Heart left ventricle (tissue), 16 donors: ENCODE measurements around the gene PGF. TPM values are rescaled to one million over a fixed set of nuclear protein-coding genes. Genes with fewer than 3 reads are reported as not detected.

Experiments used
- ATAC-seq, 4 donors: fragments of 200-7000 bp; cut with Tn5 transposase; one replicate each; pipeline ENCODE4 v1.9.1; 2020 to 2022; ENCODE audit warnings: moderate library complexity in 4 of 4, mild to moderate bottlenecking in 3 of 4, moderate number of reproducible peaks in 1 of 4
- DNase-seq, 5 donors: peaks; one replicate each; pipeline ENCODE4 v3.0.0-alpha.2; 2020
- H3K27ac ChIP-seq, 12 donors: fragments of 200-600 bp; sonication (generic) in 4 of 12; one replicate each; pipeline versions ENCODE4 v1.5.0 to v1.8.0; 2016 to 2022; ENCODE audit warnings: mild to moderate bottlenecking in 2 of 12
- H3K27me3 ChIP-seq, 9 donors: fragments of 200-600 bp; sonication (generic) in 2 of 9; one replicate each; pipeline versions ENCODE4 v1.5.1 to v1.8.0; 2016 to 2022; ENCODE audit warnings: mild to moderate bottlenecking in 3 of 9
- H3K36me3 ChIP-seq, 9 donors: fragments of 200-600 bp; sonication (generic) in 2 of 9; one replicate each; pipeline versions ENCODE4 v1.5.0 to v1.8.0; 2018 to 2022; ENCODE audit warnings: mild to moderate bottlenecking in 2 of 9
- H3K4me1 ChIP-seq, 12 donors: fragments of 200-600 bp; sonication (generic) in 4 of 12; one replicate each; pipeline versions ENCODE4 v1.5.0 to v1.8.0; 2016 to 2022; ENCODE audit warnings: mild to moderate bottlenecking in 3 of 12
- H3K4me3 ChIP-seq, 12 donors: fragments of 200-600 bp; sonication (generic) in 4 of 12; one replicate each; pipeline versions ENCODE4 v1.5.0 to v1.8.0; 2017 to 2022; ENCODE audit warnings: mild to moderate bottlenecking in 9 of 12, moderate library complexity in 4 of 12
- H3K9me3 ChIP-seq, 12 donors: fragments of 200-600 bp; sonication (generic) in 4 of 12; one replicate each; pipeline versions ENCODE4 v1.5.0 to v1.8.0; 2016 to 2022; ENCODE audit warnings: mild to moderate bottlenecking in 1 of 12
- POLR2A ChIP-seq, 2 donors: fragments of 450-650 bp; IDR thresholded peaks; one replicate each; pipeline ENCODE4 v1.6.1; 2017; ENCODE audit warnings: antibody characterized with exemption in 2 of 2, mild to moderate bottlenecking in 2 of 2, moderate library complexity in 2 of 2
- WGBS, 4 donors: extraction: QIAGEN DNeasy Blood & Tissue Kit in 2 of 4; methylation state at CpG; one replicate each; pipeline versions ENCODE4 v1.1.5 to v1.1.7; 2013 to 2018; 5-methylcytosine and 5-hydroxymethylcytosine counted together
- intact Hi-C, 10 donors: fragments of 100-400 bp; cut with DNase I; formaldehyde crosslinking; loops; one replicate each; pipeline versions ENCODE4 v1.11.1 to v1.14.2; 2022
- polyA plus RNA-seq, 2 donors: library from polyadenylated mRNA; stranded (reverse); fragments of 200-250 nt; gene quantifications; one replicate each; pipeline ENCODE4 v1.2.3, GENCODE V29; 2013
- total RNA-seq, 9 donors: library from RNA; depleted of rRNA in 2 of 9; stranded (reverse); fragments of >200 nt in 2 of 9; fragmentation: NEBNext Ultra II Directional in 3 of 9; extraction: Animal tissue kit (Norgen Biotek cat#: 25700) in 3 of 9; gene quantifications; one replicate each; pipeline versions ENCODE4 v1.1.0 to v1.2.4, GENCODE V29; 2016 to 2023
- TF ChIP-seq, protein P1 (sequence below), 12 donors: fragments of 200-600 bp; sonication (generic) in 4 of 12; IDR thresholded peaks; one replicate each; pipeline versions ENCODE4 v1.5.0 to v1.8.0; 2018 to 2022; ENCODE audit warnings: antibody characterized with exemption in 12 of 12, mild to moderate bottlenecking in 5 of 12
- donor health status: ischemic (EF 13 %, LVEDD 7.1; RV severe dilation, severe dysfunction).
- donor health status: healthy with polysubstance abuse.
- donor health status: DM: no; HTN: yes; CAD: no.
- donor health status: DM: no; HTN: no; CAD: no.
- donor health status: ischemic (EF 25% LVEDD 6.9; RV normal size, moderate dysfunction).
- donor health status: ischemic (EF 25% LVEDD 5.7; RV mildly dilated, moderate dysfunction).
- donor health status: healthy.
- donor health status: DM: yes; HTN: yes; CAD: no.
- donor health status: ischemic (EF 35%, LVEDD 5.7; RV mildly dilated, moderate dysfunction).
- donor health status: nonischemic (EF 11% LVEDD 7.7; RV severe dilation, severe dysfunction).
- donor health status: DM: yes; HTN: yes; CAD: no.
- donor health status: PGD.
- donor health status: ischemic (EF 29% LVEDD 5.4; RV normal size, mild dysfunction).
- donor health status: nonischemic (EF 23%, LVEDD 6.1; RV moderate dilation, normal function).

The PGF gene
- total and polyA plus RNA-seq, 11 donors, result 4.1 to 30.4 (median 5.9) TPM

DNA sequence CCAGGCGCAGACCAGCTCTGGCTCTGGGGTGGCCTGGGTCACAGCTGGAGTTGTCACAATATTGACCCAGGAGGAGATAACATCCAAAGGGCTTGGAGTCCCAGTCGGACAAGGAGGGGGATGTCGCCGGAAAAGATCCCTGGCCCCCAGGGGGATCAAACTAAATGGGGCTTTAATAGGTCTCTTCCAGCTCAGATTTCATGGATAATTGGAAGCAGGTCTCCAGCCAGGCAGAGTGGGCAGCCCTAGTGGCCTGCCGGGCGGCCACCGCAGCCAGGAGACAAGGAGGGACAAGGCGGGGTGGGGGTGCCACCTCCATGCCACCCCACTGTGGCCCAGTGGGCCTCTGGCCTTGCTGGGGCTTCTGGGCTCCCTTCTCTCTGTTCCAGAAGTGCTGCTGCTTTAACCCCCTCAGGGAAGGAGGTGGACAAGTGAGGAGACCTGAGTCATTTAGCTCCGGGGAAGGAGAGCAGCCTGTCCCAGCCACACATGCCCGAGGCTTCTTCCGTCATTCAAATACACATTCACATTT lies 23.1 kb upstream of the PGF start:
- TF ChIP-seq, protein P1, sequence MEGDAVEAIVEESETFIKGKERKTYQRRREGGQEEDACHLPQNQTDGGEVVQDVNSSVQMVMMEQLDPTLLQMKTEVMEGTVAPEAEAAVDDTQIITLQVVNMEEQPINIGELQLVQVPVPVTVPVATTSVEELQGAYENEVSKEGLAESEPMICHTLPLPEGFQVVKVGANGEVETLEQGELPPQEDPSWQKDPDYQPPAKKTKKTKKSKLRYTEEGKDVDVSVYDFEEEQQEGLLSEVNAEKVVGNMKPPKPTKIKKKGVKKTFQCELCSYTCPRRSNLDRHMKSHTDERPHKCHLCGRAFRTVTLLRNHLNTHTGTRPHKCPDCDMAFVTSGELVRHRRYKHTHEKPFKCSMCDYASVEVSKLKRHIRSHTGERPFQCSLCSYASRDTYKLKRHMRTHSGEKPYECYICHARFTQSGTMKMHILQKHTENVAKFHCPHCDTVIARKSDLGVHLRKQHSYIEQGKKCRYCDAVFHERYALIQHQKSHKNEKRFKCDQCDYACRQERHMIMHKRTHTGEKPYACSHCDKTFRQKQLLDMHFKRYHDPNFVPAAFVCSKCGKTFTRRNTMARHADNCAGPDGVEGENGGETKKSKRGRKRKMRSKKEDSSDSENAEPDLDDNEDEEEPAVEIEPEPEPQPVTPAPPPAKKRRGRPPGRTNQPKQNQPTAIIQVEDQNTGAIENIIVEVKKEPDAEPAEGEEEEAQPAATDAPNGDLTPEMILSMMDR (IDR thresholded peaks at IDR 0.05), result no peak
- TF ChIP-seq POLR2A (IDR thresholded peaks at IDR 0.05), result no peak
- no peaks in the 10 kb centered on the region for H3K9me3 ChIP-seq
- H3K27me3 ChIP-seq, result no peaks in the 10 kb centered on the region
- intact Hi-C loops, result no loop called here
- WGBS, 4 donors, result 74 to 80% (median 79%) methylated on average over 11 of the region's 11 CpGs
- ATAC-seq, result no peak
- DNase-seq, result peak in 1 of 5 donors; percentile 26
- H3K36me3 ChIP-seq, result no peaks in the 10 kb centered on the region
- peak overlapping the region in 1 of 12 donors; percentile 34 for H3K27ac ChIP-seq
- H3K4me1 ChIP-seq, result peaks cover 6 to 73% (median 35%) of the 10 kb centered on the region in 12 donors
- H3K4me3 ChIP-seq, result no peak overlapping the region

DNA sequence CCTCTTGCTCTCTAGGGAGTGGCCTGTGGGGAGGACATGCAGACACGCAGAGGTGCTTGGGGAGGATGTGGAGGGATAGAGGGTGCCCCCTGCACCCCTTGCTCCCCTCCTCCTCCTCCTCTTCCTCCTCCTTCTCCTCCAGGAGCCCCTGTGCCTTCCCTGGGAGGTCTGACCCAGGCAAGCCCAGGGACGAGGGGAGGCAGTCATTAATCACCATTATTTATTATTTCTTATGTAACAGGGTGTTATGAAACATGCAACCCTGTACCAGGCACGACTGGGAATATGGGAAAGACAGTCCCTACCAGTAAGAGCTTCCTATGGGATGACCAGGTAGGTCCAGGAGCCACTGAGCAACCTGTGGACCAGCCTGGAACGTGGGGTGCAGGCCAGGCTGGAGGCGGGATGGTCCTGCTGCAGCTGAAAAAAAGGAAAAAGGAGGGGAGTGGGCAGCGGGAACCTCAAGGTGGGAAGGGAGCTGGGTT lies 22.5 kb upstream of the PGF start:
- DNase-seq (no peak), ATAC-seq (no peak)
- TF ChIP-seq, protein P1 (IDR thresholded peaks at IDR 0.05), result no peak
- TF ChIP-seq POLR2A (IDR thresholded peaks at IDR 0.05), result no peak
- Histone ChIP-seq H3K27me3 (no peaks in the 10 kb centered on the region), H3K27ac (peak overlapping the region in 1 of 12 donors; percentile 14), H3K36me3 (no peaks in the 10 kb centered on the region), H3K9me3 (no peaks in the 10 kb centered on the region), H3K4me1 (peaks cover 7 to 79% (median 41%) of the 10 kb centered on the region in 12 donors), H3K4me3 (no peak overlapping the region)
- intact Hi-C loops, result loop anchor here in 1 of 10 donors (1.0 kb wide), 1 partner anchor 37 kb away; no protein-coding TSS in a partner anchor
- 69 to 74% (median 72%) methylated on average over 6 of the region's 6 CpGs for WGBS, 4 donors

DNA sequence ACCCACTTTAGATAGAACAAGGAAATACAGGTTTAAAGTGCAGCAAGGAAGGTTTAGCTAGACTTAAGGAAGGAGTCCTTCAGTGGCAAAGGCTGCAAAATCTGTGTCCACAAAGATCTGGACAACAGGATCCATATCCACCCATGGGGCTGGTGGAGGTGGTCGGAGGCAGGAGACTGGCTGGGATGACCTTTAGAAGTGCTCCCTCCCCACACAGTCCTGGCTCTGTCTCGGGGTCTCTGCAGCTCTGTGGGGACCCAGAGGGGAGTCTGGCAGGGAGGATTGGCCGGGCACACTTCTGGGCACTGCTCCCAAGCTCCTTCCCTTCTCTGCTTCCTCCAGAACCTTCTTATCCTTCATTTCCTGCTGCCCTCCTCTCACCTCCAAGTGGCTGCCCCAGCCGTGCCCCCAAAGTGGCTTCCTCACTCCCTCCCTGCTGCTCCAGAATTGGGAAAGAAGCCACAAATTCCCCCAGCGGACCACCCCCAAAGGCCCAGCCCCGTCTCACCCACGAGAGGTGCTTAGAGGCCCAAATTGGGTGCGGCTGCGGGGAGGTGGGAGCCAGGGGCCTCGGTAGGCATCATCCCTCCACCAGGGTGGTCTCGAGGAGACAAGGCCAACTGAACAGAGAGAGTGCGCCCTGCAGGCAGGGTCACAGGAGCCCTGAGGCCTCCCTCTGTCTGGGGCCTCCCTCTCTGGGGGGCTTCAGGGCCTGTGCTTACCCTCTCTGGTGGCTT lies 21.9 kb upstream of the PGF start:
- Histone ChIP-seq H3K9me3 (no peaks in the 10 kb centered on the region), H3K4me1 (peaks cover 7 to 80% (median 44%) of the 10 kb centered on the region in 12 donors), H3K27me3 (no peaks in the 10 kb centered on the region), H3K27ac (peak overlapping the region in 1 of 12 donors; percentile 14), H3K4me3 (no peak overlapping the region), H3K36me3 (no peaks in the 10 kb centered on the region)
- ATAC-seq (no peak), DNase-seq (no peak)
- 89 to 92% (median 90%) methylated on average over 9 to 12 of the region's 12 CpGs for WGBS, 4 donors
- no peak for TF ChIP-seq POLR2A (IDR thresholded peaks at IDR 0.05)
- TF ChIP-seq, protein P1 (IDR thresholded peaks at IDR 0.05), result no peak
- intact Hi-C loops, result loop anchor here in 1 of 10 donors (1.0 kb wide), 1 partner anchor 36 kb away; no protein-coding TSS in a partner anchor
